ENCODE measurements around the gene THSD7A.

THSD7A gene

DNA sequence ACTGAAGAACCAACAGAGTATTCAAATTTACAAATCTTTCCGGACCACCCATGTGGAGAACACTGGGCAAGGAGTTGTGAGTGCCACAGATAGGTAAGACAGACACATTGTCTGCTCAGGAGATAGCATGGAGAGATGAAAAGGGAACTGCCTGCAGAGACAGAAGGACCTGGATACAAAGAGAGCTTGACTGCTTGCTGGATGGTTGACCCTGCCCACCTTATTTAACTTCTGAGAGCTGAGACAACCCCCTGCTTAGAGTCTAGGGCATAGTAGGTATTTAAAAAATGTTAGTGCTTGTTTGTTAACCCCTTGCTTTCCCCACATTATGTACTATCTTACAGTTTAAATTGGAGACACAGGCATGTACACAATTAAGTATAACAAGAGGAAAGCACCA, 314.1 kb downstream of the THSD7A start:
- DNase-seq (ENCODE audit: low read depth) = no peak

DNA sequence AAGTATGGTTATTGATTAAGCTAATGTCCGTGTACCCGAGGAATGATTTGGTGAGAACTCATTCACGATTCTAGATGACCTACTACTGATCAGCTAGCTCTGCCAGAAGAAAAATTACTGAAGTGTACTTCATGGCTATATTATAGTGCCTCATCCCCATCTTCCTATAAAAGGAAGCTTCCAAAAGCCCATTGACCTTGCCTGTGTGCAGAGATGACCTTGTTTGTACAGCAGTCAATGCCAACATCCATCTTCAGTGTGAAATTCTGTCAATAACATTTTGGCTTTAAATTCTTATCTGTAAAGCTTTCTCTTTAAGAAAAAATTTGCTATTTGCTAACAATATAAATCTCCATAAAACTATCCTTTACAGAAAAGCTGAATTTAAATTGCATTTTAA, 315.7 kb downstream of the THSD7A start:
- DNase-seq (ENCODE audit: low read depth) = no peak

- no peak for DNase-seq (ENCODE audit: low read depth)
These were observed 318.5 kb downstream of the THSD7A start for GRCh38 chr7:11513460-11513859.

DNA sequence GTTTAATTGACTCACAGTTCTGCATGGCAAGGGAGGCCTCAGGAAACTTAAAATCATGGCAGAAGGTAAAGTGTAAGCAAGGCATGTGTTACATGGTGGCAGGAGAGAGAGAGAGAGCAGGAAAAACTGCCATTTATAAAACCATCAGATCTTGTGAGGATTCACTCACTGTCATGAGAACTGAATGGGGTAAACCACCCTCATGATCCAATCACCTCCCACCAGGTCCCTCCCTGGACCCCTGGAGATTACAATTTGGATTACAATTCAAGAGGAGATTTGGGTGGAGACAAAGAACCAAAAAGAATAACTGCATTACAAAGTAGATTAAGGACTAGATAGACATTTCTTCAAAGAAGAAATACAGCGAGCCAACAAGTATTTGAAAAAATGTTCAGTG, 324.1 kb downstream of the THSD7A start:
- DNase-seq (ENCODE audit: low read depth) = no peak

DNA sequence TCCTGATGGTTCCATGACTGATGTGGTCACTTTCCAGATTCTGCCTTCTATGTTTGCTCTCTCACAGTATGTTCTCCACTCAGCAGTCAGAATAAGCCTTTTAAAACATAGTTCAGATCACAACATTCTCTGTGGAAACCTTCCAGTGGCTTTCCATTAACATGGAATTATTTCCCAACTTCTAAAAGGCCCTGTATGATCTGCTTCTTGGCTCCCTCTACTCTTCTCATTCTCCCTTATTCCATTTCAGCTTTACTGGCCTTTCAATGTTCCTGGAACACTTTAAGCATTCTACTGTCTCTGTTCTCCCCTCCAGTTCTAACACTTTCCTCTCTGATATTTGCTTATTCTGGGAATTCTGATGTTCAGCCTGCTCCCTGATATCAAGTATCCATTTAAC, 325.6 kb downstream of the THSD7A start:
- DNase-seq (ENCODE audit: low read depth) = no peak

DNA sequence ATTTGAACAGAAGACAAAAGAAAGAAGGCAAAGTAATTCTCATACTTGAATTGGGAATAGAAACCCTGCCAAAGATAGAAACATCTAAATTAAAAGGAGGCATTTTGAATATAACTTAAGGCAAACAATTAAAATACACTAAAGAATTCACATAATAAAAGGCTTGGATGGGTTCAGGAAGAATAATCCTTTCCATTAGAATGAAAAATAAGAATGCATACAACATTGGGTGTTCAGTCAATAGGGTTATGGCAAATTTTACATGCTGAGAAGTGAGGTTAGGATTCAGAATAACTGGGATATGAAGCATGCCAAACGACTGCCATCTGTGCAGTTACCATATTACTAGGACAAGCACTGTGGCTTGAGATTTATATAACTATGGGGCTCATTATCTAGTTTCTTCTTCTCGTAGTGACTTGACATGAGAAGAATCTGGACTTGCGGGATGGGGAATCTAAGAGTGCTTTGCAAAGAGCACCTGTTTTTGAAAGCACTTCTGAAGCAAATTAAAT, 326.5 kb downstream of the THSD7A start:
- DNase-seq (ENCODE audit: low read depth) = no peak

DNA sequence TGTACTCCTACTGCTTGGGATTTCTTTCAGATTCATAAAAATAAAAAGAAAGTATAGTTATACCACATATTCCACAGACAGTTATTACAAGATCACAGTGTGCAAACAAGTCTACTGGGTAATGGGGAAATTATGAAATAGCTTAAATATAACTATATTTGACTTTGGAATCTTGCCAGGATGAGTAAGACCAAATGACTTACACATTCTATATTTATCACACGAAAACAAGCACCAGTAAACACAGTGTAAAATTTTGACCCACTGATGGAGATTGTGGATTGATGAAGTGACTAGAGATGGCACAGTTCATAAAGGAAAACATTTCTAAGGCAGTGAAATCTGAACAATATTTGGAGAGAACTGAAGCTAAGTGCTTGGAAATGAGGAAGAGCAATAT, 339.7 kb downstream of the THSD7A start:
- DNase-seq (ENCODE audit: low read depth) = peak; percentile 77

DNA sequence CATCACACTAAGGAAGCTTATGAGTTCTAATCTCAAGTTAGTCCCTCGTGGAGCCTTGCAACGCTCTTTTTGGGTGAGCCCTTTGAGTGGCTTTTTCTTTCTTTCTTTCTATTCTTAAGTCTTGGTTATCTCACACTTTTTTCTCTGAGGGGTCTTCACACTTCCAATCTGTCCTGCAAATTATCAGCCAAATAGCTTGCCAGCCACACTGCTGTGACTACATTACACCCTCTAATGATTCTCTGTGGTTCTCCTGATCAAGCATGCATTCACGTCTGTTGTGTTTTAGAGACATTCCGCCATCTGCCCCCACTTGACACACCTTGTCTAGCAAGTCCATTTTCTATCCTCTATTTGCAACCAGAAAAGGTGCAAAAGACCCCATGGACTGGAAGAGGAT, 340.2 kb downstream of the THSD7A start:
- no peak for DNase-seq (ENCODE audit: low read depth)

GRCh38 chr7:11489280-11489679, 342.7 kb downstream of the THSD7A start:
- no peak for DNase-seq (ENCODE audit: low read depth)

DNA sequence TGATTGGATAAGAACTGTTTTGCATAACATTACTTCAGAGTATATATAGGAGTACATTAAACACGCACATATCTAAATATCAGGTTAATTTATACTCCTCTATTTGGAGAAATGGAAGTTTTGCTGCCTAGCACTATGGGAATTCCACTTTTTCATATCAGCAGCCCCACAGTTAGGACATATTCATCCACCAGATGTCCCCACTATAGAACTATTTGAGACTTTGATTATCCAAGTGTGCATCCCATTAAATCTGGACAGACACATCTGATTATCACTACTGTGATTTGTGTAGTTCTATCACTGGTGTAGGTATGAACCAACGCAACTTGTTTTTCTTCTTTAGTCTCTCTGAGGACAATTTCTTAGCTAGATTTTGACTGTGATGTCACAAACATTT, 345.7 kb downstream of the THSD7A start:
- peak; percentile 18 for DNase-seq (ENCODE audit: low read depth)

DNA sequence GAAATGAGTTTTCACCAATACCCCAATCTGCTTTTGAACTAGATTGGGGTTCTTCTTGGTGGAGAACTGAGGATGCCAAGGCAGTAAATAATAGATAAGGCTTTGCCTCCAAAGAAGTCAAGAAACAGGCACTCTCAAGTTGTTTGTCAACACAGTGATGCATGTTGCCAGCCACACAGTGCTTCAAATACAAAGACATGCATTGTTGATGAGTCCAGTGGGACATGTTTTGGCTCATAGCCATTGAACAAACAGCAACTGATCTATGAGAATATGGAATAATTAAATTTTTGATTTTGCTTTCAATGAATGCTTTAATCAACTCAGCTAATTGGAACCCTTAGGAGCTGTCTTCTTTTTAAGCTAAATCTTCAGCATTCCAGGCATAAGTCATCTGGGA, 346.4 kb downstream of the THSD7A start:
- DNase-seq (ENCODE audit: low read depth) = no peak

GRCh38 chr7:11480143-11480542, 351.9 kb downstream of the THSD7A start:
- no peak for DNase-seq (ENCODE audit: low read depth)

- no peak for DNase-seq (ENCODE audit: low read depth)
These were observed 353.1 kb downstream of the THSD7A start for GRCh38 chr7:11478882-11479281.

DNA sequence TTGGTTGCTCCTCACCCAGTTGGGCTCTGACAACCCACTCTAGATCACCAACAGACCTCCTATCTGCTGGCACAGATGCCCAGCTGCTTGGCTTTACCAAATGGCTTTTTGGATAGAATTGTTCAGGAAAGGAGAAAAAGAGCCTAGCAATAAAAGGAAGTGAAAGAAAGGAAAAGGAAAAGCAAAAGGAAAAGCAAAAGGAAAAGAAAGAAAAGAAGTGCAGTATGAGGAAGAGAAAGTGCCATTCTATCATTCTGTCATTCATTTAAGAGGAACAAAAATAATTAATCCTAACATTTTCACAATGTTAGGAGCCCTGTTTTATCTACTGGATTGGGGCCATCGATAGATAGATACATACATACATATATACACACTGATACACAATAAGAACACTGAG, 353.6 kb downstream of the THSD7A start:
- DNase-seq (ENCODE audit: low read depth) = no peak

- DNase-seq (ENCODE audit: low read depth) = no peak
These were observed 357.0 kb downstream of the THSD7A start for GRCh38 chr7:11474902-11475585.

GRCh38 chr7:11473807-11474424, 358.1 kb downstream of the THSD7A start:
- no peak for DNase-seq (ENCODE audit: low read depth)

GRCh38 chr7:11473220-11473619, 358.8 kb downstream of the THSD7A start:
- DNase-seq (ENCODE audit: low read depth) = no peak

GRCh38 chr7:11472646-11473045, 359.4 kb downstream of the THSD7A start:
- no peak for DNase-seq (ENCODE audit: low read depth)

GRCh38 chr7:11471255-11471654, 360.7 kb downstream of the THSD7A start:
- DNase-seq (ENCODE audit: low read depth) = no peak

- DNase-seq (ENCODE audit: low read depth) = no peak
These were observed 362.8 kb downstream of the THSD7A start for GRCh38 chr7:11469028-11469745.

DNA sequence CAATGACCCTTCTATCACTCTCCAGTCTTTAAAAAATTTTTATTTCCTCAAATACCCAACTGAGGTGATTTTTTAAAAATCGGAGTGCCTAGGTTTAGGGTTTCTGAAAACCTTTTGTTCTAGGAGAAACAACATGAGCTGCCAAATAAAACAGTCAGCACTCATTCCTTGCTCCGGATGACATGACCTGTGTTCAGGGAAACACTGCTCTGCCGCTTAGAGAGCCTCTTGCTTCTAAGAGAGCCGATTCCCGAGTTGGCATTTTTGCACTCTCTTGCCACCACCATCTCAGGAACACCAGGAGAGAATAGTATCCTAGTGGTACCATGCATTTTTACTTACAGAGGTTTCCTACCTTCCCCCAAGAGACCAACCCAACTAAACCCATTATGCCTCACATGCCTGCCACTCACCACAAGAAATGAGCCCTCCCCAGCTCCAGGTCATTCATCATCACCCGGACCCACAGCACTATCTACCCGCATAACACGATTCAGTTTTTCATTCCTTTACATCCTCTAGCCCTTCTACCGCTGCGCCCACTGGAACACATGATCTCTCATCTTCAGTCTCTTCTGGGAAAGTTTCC, 365.4 kb downstream of the THSD7A start:
- no peak for DNase-seq (ENCODE audit: low read depth)

DNA sequence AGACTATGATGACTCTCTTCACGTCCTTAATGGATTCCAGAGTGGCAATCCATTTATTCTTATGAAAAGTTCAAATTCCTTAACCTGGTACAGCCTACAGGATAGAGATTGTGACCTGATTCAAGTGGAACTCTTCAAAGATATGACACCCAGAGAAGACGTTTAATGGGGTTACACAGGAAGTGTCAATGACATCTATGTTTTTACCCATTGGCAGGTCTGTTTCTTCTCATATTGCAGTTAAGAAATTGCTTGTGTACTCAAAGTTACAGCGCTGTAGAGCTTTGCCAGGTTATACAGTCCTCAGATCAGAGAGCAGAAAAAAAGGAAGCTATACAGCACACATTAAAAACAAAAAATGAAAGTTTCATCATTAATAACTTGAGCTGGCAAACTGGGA, 367.4 kb downstream of the THSD7A start:
- DNase-seq (ENCODE audit: low read depth) = no peak

DNA sequence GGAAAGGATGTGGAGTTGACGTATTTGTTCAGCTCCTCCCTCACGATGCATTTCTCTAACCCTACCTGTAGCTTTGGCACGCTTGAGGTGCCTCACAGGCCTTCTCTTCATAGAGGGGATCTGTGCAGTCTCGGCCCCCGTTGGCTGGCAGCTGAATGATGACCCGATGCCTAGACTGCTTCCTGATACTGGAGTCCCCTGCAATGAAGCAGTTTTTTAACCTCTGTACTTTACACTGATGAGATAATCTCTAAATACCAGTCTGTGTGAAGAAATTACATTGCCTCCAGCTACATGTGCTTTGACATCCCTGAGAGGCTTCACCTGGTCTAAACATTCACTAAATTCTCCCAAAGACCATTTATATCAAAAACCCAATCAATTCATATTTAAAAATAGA, 370.1 kb downstream of the THSD7A start:
- no peak for DNase-seq (ENCODE audit: low read depth)
